Stimulated activated CD8-positive, alpha-beta memory T cell treated with anti-CD3 and anti-CD28 coated beads, Interleukin-15, amount 100 ng/mL, for 4 hours (primary cell): ENCODE results near the gene GFI1.
"Not testable (repeated sequence)": the region's sequence is repeated elsewhere in the genome, so short reads cannot be mapped to it uniquely, and the experiment has no call there.

Source experiments
- DNase-seq, 2 donors: peaks; one replicate each; pipeline ENCODE4 v3.0.0-alpha.2; 2020; ENCODE audit warnings: low read depth in 2 of 2

The GFI1 gene

DNA sequence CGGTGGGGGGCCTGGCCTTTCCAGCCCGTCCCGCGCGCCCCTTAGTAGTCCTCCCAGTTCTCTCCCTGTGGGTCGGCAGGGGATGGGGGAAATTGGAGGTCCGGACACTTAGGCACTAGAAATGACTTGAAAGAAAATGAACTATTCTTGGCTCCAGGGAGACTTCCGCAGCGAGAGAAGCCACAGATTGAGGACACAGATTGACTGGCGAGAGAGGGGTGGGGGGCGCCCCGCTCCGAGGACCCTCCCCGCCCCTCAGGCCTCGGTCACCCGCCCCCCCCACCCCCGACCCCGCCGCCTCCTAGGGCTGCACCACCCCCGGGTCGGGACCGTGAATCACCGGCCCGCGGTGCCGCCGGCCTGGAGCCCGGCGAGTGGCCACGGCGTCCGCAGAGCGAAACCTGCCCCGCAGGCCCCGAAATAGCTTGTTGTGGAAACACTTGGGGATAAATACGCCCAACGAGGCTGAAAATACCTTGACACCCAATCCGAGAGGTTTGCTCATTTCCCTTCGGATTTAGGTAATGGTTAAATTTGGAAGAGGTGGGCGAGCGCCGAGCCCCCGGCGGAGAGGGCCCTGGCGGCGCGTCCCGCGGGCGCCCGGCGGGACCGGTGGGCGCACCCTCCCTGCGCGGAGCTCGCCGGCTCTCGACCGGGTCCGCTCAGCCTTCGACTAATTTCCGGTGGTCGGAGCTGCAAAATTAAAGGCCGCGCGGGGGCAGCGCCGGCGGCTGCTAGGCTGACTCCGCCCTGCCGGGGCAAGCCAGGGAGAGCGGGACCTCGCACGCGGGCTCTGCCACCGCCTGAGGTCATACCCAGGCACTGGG lies at the start of gene GFI1:
TSS of gene GFI1 (minus strand) at position 675 of the 827 bp plus-strand sequence. CDS start 3,438 bp downstream, outside the sequence.
- DNase-seq: peak in 1 of 2 donors; percentile 63

DNA sequence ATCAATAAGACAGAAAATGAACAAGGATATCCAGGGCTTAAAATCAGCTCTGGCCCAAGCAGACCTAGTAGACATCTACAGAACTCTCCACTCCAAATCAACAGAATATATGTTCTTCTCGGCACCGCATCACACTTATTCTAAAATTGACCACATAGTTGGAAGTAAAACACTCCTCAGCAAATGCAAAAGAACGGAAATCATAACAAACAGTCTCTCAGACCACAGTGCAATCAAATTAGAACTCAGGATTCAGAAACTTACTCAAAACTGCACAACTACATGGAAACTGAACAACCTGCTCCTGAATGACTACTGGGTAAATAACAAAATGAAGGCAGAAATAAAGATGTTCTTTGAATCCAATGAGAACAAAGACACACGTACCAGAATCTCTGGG lies 45.6 kb upstream of the GFI1 start:
- DNase-seq: not testable (repeated sequence)

DNA sequence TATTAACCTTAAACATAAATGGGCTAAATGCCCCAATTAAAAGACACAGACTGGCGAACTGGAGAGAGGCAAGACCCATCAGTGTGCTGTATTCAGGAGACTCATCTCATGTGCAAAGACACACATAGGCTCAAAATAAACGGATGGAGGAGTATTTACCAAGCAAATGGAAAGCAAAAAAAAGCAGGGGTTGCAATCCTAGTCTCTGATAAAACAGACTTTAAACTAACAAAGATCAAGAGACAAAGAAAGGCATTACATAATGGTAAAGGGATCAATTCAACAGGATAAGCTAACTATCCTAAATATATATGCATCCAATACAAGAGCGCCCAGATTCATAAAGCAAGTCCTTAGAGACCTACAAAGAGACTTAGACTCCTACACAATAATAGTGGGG lies 45.2 kb upstream of the GFI1 start:
- DNase-seq: not testable (repeated sequence)

DNA sequence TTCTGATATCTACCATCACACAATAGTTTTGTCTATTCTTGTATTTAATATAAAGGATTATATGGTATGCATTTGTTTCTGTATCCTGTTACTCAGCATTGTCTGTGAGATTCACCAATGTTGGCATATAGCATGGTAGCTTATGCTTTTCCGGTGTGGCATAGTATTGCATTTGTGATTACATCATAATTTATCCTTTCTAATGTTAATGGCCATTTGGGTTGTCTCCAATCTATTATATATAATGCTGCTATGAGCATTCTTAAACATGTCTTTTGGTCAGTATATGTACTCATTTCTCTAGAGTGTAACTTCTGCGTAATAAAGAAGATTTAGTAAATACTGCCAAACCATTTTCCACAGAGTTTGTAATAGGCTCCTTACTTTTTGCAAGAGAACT lies 40.9 kb upstream of the GFI1 start:
- no peak for DNase-seq

DNA sequence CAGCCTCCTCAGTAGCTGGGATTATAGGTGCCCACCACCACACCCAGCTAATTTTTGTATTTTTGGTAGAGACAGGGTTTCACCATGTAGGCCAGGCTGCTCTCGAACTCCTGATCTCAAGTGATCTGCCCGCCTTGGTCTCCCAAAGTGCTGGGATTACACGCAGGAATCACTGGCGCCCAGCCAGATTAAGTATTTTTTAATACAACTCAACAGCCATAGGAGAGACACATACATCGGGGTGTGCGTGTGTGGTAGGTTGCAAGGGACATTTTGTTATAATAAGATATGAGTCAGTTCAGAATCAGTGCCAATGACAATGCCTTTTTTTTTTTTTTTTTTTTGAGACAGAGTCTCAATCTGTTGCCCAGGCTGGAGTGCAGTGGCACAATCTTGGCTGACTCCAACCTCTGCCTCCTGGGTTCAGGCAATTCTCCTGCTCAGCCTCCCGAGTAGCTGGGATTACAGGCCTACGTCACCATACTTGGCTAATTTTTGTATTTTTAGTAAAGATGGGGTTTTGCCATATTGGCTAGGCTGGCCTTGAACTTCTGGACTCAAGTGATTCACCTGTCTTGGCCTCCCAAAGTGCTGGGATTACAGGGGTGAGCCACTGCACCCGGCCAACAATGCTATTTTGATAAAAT lies 38.3 kb upstream of the GFI1 start:
- DNase-seq: not testable (repeated sequence)

DNA sequence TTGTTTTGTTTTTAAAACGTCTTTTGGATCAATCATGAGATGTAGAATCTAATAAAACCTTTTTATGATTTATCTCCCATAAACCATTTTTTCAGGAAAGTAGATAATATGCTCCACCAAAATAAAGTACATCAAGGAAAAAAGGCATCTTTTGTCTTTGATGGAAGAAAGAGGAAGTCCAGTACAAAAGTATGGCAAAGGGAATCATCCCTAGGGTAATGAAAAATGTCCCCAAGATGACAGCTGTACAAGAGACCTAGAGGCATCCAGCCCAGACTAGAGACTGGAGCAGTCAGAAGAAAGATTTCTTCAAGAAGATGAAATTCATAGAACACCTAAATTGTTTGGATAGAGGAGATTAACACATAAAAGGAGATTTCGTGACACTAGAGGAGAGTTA lies 32.3 kb upstream of the GFI1 start:
- DNase-seq: no peak

DNA sequence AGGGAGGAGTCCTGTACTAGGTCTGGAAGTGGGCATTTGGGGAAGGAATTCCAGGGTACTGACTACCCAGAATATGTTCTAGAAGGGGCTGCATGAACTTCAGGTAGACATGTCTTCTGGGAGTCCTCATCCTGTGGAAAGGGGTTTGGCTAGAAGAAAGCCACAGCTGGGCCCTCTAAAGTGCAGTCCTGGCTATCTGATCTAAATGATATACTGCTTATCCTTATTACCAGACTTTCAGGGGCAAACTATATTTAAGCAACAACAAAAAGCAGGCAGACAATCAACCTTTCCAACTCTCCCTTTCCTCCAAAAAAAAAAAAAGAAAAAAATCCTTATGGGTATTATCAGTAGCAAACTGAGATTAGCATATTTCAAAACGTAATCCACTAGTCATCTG lies 29.8 kb upstream of the GFI1 start:
- DNase-seq: no peak

DNA sequence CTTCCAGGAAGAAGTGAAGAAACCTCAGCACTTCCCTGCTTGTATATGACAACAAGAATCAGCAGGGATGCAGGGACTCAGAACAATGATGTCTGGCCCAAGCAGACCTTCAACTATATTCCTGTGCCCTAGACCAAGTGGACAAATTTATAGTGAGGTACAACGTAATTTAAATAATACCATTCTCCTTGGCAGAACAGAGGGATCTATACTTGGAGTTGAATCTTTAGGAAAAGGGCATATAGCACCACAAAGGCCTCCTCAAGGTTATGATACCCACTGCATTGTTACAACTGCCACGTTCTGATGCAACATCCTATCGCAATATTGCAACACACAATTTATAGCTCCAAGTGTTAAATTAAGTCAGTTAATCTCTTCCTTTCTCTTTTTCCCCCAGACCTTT lies 29.1 kb upstream of the GFI1 start:
- no peak for DNase-seq

DNA sequence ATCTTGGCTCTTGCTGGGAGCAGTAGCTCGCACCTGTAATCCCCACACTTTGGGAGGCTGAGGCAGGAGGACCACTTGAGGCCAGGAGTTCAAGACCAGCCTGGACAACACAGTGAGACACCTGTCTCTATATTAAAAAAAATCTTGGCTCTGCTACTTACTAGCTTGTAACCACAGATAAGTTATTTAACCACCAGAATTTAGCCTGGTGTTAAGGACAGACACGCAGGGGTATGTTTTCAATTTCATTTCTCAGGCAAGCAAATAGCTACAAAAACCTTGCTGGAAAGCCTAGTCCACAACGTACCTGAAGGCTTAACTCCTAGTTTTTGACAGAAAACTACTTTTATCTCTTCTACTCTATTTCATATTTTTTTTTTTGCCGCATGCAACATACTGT lies 24.8 kb upstream of the GFI1 start:
- DNase-seq: no peak

DNA sequence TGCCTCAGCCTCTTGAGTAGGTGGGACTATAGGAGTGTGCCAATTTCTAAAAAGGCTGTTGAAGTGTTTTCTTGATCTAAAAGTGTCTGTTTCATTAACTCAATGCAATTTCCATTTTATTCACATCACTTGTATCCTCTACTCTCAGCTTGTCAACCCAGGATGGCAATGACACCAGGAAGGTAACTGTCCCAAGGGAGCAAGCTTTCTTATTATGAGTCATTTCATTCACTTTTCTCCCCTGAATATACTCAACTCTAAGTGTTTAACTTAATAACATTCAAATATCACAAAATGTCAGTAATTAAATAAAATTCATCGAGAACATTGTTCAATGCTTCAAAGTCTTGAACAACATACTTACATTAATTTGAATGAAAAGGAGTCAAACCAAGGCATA lies 22.9 kb upstream of the GFI1 start:
- no peak for DNase-seq

DNA sequence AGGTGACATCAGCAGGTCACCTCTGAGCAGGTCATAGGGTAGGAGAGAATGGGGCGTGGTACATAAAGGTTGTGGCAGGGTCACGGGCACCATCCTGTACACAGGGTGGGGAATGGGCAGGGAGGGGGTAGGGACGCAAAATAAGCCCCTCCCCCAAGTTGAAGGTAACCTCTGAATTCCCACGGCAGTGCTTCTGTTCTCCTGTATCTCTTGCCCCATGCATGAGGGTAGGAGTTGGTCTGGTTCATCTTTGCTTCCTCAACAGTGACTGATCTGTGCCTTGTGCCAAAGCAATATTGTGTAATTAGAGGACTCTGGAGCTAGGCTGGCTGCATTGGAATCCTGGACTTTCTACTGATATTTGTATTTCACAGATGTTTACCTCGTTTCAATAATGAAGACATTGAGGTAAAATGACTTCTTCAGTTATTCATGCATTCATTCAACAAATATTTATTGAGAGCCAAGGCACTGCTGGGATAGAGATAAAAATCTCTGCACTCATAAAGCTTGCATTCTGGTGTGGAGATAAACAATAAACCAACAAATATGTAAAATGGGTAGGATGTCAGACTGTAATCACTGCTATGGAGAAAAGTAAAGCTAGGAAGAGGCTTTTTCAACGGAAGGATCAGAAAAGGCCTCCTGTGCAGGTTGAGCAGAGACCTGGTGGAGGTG lies 18.4 kb upstream of the GFI1 start:
- DNase-seq: no peak

DNA sequence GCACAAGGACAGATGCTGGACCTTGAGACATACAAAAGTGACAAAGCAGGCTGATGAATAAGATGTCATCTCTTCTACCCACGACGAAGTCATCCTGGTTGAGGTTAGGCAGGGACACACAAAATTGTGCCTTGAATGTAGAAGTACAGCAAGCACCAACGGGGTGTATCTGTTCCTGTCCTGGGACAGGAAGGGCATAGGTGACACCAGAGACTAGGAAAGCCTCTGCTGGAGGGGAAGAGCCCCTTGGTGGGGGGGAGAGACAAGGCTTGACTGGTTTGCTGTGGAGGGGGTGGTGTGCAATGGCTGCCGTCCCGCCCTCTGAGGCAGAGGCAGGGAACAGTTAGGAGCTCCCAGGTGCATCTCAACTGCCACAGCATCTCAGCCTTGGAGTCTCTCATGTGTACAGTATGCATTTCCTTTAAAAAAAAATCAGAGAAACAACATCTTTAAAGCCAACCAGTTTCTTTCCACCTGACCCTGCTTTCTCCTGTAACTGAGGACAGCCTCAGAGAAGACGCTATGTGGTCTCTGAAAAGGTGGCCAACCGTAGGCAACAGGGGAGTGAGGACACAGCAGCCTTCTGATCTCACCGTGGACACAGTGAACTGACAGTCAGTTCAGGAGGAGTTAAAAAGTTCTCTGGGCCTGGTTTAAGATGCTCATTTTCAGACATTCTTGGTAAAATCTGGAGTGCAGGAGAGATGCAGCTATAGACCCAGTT lies 17.7 kb upstream of the GFI1 start:
- no peak for DNase-seq

DNA sequence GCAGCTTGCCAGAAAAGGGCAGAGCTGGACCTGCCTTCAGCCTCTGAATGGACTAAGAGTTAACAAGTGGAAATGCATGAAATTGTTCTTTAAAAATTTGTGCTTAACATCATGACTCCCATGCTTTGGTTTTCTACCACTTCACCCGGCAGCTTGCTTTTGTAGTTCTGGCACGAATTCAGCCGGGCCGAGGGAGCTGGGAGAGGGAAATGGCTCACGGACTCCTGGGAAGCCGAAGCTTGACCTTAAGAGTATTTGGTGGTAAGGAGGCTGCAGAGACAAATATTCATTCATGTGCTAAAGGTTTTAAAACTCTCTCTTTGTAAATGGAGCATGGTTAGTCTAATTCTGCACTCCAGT lies 17.2 kb upstream of the GFI1 start:
- DNase-seq: no peak

DNA sequence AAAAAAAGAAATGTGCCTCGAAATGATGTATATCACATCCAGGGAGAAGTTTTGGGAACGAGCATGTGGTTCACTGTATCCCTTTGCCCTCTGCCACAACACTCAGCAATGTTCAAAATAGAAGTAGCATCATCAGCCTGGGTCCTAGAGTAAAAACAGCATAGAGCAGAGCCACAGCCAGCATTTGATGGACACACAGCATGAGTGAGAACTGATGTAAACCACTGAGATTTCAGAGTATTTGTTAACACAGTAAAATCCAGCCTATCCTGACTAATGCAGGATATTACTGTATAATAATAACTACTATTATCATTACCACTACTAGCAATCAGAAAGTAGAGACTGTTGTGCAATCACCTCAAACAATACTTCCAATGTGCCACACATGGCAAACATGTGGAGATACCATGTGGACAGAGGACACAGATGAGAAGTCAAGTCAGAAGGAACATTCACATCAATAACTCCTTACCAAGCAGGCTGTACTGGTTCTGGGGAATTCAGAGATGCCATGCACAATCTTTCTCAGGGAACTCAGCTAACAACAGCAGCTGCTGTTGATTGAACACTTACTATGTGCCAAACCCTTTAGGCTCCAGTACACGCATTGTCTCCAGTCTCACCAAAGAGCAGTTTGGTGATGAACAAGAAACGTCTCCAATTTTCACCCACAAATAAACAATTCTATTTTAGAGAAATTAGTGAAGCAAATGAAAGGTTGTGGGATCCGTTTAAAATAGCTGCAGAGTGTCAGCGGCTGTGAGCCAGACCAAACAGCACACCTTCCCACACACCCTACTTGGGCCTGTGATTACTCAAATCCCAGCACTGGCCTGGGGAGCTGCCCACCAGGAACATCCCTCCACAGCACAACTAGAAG lies 16.6 kb upstream of the GFI1 start:
- no peak for DNase-seq

DNA sequence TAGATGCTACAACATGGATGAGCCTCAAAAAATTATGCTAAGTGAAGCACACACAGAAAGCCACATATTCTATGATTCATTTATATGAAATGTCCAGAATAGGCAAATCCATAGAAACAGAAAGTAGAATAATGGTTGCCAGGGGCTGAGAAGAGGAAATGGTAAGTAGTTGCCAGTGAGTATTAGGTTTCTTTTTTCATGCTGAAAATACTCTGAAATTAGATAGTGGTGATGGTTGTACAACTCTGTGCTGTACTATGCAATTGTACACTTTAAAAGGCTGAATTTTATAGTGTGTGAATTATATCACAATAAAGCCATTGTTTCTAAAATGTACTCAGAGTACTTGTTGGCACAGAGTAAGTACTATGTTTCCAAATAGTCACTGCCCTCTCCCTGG lies 15.5 kb upstream of the GFI1 start:
- no peak for DNase-seq

DNA sequence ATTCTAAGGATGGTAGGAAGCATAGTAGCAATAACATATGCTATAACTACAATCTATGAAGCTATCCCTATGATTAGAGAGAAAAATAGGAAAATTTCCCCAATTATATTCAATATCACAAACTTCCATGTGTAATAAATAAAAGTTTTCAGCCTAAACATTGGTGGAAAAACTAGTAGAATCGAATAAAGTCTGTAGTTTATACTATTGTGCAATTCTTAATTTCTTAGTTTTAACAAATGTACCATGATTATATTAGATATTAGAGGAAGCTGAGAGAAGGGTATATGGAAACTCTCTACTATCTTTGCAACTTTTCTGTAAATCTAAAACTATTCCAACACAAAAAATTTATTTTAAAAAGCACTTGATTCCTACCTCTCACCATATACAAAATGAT lies 13.8 kb upstream of the GFI1 start:
- DNase-seq: no peak

DNA sequence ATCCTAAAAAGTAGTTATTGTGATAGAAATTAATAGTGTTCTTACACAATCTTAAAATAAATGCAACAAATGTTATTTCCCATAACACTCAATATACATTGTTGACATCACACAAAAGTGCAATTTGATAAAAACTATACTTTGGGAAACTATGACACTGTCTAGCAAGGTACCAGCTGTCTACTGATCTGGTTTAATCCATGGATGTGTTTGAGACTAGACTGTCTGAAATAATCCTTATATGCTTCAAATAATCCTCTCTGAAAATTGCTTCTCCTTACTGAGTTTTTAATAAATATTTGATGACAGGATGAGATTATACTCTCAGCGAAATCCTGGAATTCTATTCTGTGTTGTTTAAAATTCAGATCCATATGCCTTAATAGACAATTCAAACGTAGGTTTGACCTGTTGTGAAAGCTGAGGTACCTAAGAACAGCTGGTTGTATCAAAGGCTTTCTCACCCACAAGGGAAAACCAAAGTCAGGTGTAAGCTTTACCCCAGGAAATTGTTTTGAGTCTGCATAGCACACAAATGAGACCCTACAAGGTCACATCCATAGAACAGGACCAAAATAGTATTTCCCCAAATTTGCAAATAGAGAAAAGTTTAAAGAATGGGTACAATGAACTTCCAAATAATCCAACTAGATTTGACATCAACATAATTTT lies 8.8 kb upstream of the GFI1 start:
- DNase-seq: no peak

DNA sequence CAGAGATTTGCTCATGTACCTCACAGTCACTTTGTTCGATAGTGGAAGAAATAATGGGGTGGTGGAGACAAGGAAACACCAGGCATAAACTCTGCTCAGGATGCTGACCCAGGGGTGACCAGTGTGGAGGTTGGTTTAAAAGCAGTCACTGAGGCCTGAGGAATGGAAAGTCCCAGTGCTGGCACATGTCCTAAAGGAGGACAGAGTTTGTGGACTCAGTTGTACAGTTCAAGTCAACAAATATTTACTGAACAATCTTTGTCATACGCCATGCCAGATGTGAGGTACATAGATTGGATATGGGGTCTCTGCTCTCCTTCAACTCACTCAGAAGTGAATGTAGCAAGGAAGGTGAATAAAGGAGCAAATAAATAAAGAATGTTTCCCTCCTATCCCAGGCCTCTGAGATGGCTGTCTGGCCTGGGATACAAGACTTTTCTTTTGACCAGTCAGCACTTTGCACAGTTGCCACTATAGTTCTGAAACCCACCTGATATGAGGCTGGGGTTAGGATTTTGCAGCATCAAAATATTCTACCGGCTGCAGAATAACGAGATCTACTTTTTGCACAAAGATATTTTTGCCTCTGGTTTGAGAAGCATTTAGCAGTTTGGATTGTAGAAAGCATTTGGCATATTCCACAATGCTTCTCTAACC lies 7.9 kb upstream of the GFI1 start:
- DNase-seq: no peak

DNA sequence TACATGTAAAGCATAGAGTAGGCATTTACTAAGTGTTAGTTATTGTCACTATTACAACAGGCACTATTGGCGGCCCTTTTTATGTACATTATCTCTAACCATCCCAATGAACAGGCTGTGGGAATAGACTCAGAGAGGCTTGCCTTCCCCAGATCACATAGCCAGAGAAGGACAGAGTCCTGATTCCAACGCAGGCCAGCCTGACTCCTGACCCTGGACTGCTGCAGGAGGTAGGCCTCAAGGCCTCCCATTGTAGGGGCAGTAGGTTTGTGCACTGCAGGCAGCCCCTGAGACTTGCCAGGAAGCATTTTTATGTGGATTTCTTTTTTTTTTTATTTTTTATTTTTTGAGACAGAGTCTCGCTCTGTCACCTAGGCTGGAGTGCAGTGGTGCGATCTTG lies 6.4 kb upstream of the GFI1 start:
- no peak for DNase-seq

DNA sequence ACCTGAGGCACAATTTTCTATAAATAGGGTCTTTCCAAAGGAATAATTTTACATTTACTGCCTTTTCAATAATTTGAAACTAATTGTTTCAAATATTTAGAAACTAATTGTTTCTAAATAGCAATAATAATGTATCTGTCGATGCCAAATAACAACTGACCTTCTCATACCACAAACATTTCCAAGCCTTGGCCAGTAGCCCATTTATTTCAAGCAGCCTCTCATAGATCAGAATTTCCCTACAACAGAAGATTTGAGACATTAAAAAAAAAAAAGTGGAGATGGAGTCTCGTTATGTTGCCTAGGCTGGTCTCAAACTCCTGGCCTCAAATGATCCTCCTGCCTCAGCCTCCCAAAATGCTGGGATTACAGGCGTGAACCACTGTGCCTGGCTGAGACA lies 2.1 kb upstream of the GFI1 start:
- DNase-seq: no peak
